Measurements from ENCODE around the gene LTA4H.

LTA4H gene

DNA sequence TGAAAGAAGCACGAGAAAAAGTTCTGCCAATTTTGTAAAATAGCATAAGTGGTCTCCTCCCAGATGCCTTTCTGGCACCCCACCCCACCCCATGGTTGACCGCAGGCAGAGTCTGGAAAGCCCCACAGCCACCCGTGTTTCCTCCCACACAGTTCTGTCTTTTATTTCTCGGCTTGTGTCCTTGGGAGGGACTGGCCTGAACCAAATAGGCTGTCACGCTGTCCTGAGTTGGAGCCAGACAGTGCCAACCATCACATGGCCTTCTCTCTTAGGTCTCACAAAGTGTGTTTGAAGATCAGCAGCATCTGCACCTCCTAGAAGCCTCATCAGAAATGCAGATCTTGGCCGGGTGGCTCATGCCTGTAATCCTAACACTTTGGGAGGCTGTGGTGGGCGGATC, 10.2 kb upstream of the LTA4H start:
- H3K4me3 ChIP-seq (ENCODE audit: low read length) = no peak overlapping the region
- no peak overlapping the region for H3K9ac ChIP-seq (ENCODE audit: low read depth, low read length)
- H3K4me1 ChIP-seq (ENCODE audit: insufficient read depth, low read length) = no peaks in the 10 kb centered on the region
- H3K27ac ChIP-seq (ENCODE audit: low read depth, low read length) = no peak overlapping the region
- H3K36me3 ChIP-seq (ENCODE audit: insufficient read depth, low read length) = no peaks in the 10 kb centered on the region
- 93% methylated on average over 7 of the region's 7 CpGs for WGBS
- no peaks in the 10 kb centered on the region for H3K27me3 ChIP-seq (ENCODE audit: insufficient read depth, low read length)
- H3K9me3 ChIP-seq (ENCODE audit: insufficient read depth, low read depth, low read length) = peaks cover 4% of the 10 kb centered on the region; the same call in 1 of the 2 replicates

DNA sequence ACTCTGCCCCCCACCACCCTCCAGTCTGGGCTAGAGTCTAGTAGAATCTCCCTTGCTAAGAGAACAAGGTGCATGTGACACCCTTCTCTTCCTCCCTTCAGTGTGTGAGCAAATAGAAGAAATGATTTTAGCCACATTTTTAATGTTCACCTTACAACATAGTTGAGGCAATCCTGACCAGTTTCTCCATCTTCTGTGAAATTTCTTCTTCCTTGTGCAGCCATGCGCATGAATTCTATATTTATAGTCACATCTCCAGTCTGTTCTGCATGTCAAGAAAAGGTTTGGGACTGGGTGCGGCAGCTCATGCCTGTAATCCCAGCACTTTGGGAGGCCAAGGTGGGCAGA, 9.5 kb upstream of the LTA4H start:
- Histone ChIP-seq H3K4me3 (ENCODE audit: low read length) (no peak overlapping the region), H3K36me3 (ENCODE audit: insufficient read depth, low read length) (no peaks in the 10 kb centered on the region), H3K9ac (ENCODE audit: low read depth, low read length) (no peak overlapping the region), H3K9me3 (ENCODE audit: insufficient read depth, low read depth, low read length) (no peaks in the 10 kb centered on the region), H3K27me3 (ENCODE audit: insufficient read depth, low read length) (no peaks in the 10 kb centered on the region), H3K27ac (ENCODE audit: low read depth, low read length) (no peak overlapping the region), H3K4me1 (ENCODE audit: insufficient read depth, low read length) (no peaks in the 10 kb centered on the region)
- whole genome bisulfite sequencing = 97% methylated on average over 2 of the region's 2 CpGs

DNA sequence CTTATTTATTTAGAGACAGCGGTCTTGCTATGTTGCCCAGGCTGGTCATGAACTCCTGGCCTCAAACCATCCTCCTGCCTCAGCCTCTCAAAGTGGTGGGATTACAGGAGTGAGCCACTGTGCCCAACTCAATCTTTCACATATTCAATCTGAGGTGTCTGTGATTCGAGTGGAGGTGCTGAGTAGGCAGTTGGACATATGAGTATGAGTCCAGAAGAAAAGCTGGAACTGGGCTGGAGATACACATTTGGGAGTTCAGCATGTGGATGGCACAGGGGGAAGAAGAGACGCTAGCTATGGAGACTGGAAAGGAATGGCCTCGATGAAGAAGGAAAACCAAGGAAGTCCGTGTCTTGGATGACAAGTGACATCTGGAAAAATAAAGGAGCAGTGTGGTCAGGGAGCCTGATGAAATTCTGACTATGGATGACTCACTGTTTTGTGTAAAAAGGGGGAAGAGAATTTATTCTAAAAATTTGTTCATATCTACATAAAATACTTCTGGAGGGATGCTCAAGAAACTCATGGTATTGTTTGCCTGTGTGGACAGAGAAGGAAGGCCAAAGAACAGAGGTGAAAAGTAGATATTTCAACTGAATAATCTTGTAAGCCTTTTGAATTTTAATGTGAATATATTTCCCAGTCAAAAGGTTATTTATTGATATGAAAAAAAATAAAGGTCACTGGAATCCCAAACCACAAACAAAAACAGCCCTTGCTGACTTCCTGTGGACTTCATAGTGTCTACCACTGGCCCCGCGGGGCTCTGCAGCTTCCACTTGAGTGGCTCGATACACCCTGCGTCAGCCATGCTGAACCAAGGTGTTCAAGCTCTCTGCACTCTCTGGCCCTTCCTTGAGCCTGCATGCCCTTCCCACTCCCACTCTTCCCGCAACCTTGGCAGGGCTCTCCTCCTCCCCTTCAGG, 8.9 kb upstream of the LTA4H start:
- no peaks in the 10 kb centered on the region for H3K27me3 ChIP-seq (ENCODE audit: insufficient read depth, low read length)
- 83% methylated on average over 9 of the region's 10 CpGs for WGBS
- H3K9ac ChIP-seq (ENCODE audit: low read depth, low read length) = no peak overlapping the region
- H3K36me3 ChIP-seq (ENCODE audit: insufficient read depth, low read length) = no peaks in the 10 kb centered on the region
- H3K9me3 ChIP-seq (ENCODE audit: insufficient read depth, low read depth, low read length) = no peaks in the 10 kb centered on the region
- H3K4me3 ChIP-seq (ENCODE audit: low read length) = no peak overlapping the region
- no peak overlapping the region for H3K27ac ChIP-seq (ENCODE audit: low read depth, low read length)
- no peaks in the 10 kb centered on the region for H3K4me1 ChIP-seq (ENCODE audit: insufficient read depth, low read length)

DNA sequence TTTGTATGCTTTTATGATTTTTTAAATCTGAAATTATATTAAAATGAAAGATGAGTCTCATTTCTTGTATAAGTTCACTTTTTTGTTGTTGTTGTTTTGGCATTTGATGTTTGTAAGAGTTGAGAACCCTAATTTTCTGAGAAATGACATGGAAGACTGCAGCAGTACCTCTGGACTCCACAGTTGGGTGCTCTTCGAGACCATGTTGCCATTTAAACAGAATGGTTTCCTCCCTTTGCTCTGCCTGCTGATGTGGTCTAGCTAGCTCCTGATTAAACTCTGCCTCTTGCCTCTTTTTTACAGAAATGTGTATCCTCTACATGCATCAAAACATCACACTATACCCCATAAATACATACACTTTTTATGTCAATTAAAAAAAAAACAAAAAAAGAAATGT, 5.8 kb upstream of the LTA4H start:
- 94% methylated on average over 1 of the region's 1 CpG for WGBS

DNA sequence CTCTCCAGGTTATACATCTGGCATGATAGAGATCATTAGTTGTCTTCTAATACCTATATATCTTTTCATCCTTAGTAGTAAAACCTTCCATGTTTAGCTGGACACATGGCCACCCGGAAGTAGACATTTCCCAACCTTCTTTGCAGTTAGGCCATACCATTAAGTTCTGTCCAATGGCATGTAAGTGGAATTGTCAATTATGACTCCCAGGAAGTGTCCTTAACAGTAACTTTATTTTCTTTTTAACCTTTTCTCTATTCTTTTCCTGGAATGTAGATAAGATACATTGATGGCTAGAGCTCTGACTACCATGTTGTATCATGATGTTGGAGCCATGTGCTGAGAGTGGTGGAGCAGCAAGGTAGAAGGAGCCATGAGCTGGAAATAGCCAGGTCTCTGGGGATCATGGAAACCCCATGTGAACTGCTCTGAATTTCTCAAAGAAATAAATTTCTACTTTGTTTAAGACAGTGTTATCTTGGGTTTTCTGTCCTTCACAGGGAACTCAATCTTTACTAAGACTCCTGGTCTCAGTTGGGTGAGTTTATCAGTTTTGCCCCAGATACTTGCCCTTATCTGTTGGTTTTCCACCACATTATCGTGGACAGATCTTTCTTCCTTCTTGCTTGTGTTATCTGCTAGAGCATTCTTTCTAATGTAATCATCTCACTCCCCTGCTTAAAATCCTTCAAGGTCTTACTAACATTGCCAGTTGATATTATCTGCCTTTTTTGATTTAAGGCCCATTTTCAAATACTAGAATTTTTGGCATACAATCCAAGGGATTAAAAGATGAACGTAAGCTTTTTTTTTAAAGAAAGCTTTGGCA, 5.1 kb upstream of the LTA4H start:
- 91% methylated on average over 2 of the region's 3 CpGs for WGBS
- no peaks in the 10 kb centered on the region for H3K4me1 ChIP-seq (ENCODE audit: insufficient read depth, low read length)
- H3K9ac ChIP-seq (ENCODE audit: low read depth, low read length) = no peak overlapping the region
- no peaks in the 10 kb centered on the region for H3K36me3 ChIP-seq (ENCODE audit: insufficient read depth, low read length)
- H3K9me3 ChIP-seq (ENCODE audit: insufficient read depth, low read depth, low read length) = no peaks in the 10 kb centered on the region
- no peak overlapping the region for H3K27ac ChIP-seq (ENCODE audit: low read depth, low read length)
- H3K4me3 ChIP-seq (ENCODE audit: low read length) = no peak overlapping the region
- no peaks in the 10 kb centered on the region for H3K27me3 ChIP-seq (ENCODE audit: insufficient read depth, low read length)

More for the DNA sequence above, 5.8 kb upstream of the LTA4H start:
- Histone ChIP-seq H3K9ac (ENCODE audit: low read depth, low read length) (no peak overlapping the region), H3K27me3 (ENCODE audit: insufficient read depth, low read length) (no peaks in the 10 kb centered on the region), H3K4me1 (ENCODE audit: insufficient read depth, low read length) (no peaks in the 10 kb centered on the region), H3K4me3 (ENCODE audit: low read length) (no peak overlapping the region), H3K27ac (ENCODE audit: low read depth, low read length) (no peak overlapping the region), H3K36me3 (ENCODE audit: insufficient read depth, low read length) (no peaks in the 10 kb centered on the region), H3K9me3 (ENCODE audit: insufficient read depth, low read depth, low read length) (no peaks in the 10 kb centered on the region)

DNA sequence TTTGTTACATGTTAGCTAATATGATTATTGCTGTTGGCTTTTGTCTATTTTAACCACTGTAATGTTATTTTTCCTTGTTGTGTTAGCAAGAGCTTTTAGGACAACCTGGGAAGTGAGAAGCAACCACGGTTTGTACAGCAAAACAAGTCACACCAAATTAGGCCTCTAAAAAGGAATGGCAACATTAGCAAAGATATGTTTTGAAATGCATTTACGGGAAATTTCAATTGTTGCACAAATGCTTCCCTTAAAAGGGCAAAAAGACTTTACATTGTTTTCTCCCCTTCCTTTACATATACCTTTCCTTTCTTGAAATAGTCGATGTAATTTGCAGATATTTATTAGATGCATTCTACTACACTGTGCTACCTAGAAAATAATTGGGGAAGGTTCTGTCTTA, 4.1 kb upstream of the LTA4H start:
- Histone ChIP-seq H3K9ac (ENCODE audit: low read depth, low read length) (no peak overlapping the region), H3K27me3 (ENCODE audit: insufficient read depth, low read length) (no peaks in the 10 kb centered on the region), H3K36me3 (ENCODE audit: insufficient read depth, low read length) (no peaks in the 10 kb centered on the region), H3K9me3 (ENCODE audit: insufficient read depth, low read depth, low read length) (no peaks in the 10 kb centered on the region), H3K4me1 (ENCODE audit: insufficient read depth, low read length) (no peaks in the 10 kb centered on the region), H3K27ac (ENCODE audit: low read depth, low read length) (no peak overlapping the region), H3K4me3 (ENCODE audit: low read length) (no peak overlapping the region)
- WGBS = 97% methylated on average over 2 of the region's 3 CpGs

DNA sequence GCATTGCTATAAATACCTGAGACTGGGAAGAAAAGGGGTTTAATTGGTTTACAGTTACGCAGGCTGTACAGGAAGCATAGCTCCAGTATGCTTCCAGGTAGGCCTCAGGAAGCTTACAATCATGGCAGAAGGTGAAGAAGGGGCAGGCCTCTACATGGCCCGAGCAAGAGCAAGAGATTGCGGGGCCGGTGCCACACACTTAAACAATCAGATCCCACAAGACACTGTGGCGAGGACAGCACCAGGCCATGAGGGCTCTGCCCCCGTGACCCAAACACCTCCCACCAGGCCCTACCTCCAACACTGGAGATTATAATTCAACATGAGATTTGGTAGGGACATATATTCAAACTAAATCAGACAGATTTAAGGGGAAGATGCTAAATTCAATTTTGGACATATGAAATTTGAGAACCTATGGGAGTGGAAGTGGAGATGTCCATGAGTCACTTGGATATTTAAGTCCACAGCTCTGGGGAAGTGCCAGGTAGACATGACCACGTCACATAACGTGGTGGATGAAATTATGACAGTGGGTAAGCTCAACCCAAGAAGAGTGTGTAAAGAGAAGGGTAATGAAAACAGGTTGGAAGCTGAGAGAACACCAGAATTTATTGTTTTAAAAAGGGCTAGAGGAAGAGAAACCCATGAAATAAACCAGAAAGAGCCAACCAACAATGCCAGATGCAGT, 1.5 kb upstream of the LTA4H start:
- H3K9me3 ChIP-seq (ENCODE audit: insufficient read depth, low read depth, low read length) = no peaks in the 10 kb centered on the region
- H3K27me3 ChIP-seq (ENCODE audit: insufficient read depth, low read length) = no peaks in the 10 kb centered on the region
- H3K9ac ChIP-seq (ENCODE audit: low read depth, low read length) = no peak overlapping the region
- H3K4me1 ChIP-seq (ENCODE audit: insufficient read depth, low read length) = no peaks in the 10 kb centered on the region
- no peak overlapping the region for H3K27ac ChIP-seq (ENCODE audit: low read depth, low read length)
- no peaks in the 10 kb centered on the region for H3K36me3 ChIP-seq (ENCODE audit: insufficient read depth, low read length)
- no peak overlapping the region for H3K4me3 ChIP-seq (ENCODE audit: low read length)
- WGBS = 93% methylated on average over 8 of the region's 8 CpGs

DNA sequence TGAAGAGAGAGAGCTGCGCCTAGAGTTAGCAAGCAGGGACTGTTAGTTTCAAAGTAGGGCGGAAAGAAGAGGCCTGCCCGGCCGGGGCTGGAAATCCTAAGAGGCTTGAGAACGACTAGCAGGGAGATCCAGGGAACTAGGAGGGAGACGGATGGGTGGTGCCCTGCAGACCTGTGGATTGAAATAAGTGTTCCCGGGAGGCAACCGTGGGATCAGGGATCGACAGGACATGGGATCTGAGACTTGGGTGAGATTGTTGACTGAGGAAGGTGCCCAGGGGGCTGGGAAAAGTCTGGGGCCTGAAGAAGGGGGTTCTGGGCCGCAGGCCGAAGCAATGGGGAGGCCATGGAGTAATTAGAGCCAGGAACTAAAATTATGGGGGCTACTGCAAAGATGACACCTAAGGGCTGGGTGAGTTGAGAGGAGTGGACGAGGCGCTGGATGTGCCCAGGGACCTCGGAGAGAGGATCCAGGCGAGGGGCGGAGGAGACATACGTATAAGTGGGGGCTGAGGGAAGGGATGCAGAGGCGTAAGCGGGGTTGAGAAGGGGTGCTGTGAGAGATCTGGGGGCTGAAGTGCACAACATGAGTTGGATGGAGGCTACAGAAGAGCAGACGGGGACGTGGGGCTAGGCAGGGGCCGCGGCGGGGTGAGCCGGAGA, 635 bp downstream of the LTA4H start:
- 3% methylated on average over 25 of the region's 25 CpGs for WGBS
- no peaks in the 10 kb centered on the region for H3K27me3 ChIP-seq (ENCODE audit: insufficient read depth, low read length)
- peak overlapping the region; percentile 71 for H3K4me3 ChIP-seq (ENCODE audit: low read length)
- H3K9me3 ChIP-seq (ENCODE audit: insufficient read depth, low read depth, low read length) = no peaks in the 10 kb centered on the region
- no peaks in the 10 kb centered on the region for H3K36me3 ChIP-seq (ENCODE audit: insufficient read depth, low read length)
- 0 out of 2 replicates have a peak overlapping the region, but pooled peaks have one; percentile 10 for H3K27ac ChIP-seq (ENCODE audit: low read depth, low read length)
- no peaks in the 10 kb centered on the region for H3K4me1 ChIP-seq (ENCODE audit: insufficient read depth, low read length)
- H3K9ac ChIP-seq (ENCODE audit: low read depth, low read length) = peak overlapping the region; percentile 69

DNA sequence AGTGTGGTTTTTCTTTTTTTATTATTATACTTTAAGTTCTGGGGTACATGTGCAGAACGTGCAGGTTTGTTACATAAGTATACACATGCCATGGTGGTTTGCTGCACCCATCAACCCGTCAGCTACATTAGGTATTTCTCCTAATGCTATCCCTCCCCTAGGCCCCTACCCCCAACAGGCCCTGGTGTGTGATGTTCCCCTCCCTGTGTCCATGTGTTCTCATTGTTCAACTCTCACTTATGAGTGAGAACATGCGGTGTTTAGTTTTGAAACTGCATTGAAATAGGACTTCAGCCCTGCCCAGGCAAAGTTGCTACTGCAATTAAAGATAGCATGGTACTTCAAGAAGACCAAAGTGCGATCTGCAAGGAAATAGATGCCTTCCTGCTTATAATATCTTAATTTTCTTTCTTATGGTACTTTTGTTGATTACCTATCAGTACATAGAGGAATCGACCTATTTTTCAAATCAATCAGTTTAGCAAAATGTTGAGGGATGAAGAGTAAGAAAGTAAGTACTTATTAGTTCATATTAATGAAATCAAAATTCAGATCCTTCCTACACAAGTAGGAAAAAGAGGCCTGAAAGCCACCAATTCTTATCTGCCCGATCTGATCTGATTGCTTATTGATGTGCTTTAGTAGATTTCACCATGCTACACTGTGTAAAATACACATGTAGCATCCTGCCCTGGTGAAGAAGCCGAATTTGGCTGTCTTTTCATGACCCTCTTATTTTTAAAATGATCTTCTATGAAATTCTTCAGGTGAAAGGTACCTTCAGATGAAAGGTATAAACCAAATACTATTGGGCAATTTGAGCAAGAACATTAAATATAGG, 1.6 kb downstream of the LTA4H start:
- Histone ChIP-seq H3K27ac (ENCODE audit: low read depth, low read length) (no peak overlapping the region), H3K4me1 (ENCODE audit: insufficient read depth, low read length) (no peaks in the 10 kb centered on the region), H3K27me3 (ENCODE audit: insufficient read depth, low read length) (no peaks in the 10 kb centered on the region), H3K9ac (ENCODE audit: low read depth, low read length) (no peak overlapping the region), H3K9me3 (ENCODE audit: insufficient read depth, low read depth, low read length) (no peaks in the 10 kb centered on the region), H3K36me3 (ENCODE audit: insufficient read depth, low read length) (peaks cover 2% of the 10 kb centered on the region), H3K4me3 (ENCODE audit: low read length) (peak overlapping the region; percentile 71)
- WGBS = 93% methylated on average over 5 of the region's 7 CpGs

DNA sequence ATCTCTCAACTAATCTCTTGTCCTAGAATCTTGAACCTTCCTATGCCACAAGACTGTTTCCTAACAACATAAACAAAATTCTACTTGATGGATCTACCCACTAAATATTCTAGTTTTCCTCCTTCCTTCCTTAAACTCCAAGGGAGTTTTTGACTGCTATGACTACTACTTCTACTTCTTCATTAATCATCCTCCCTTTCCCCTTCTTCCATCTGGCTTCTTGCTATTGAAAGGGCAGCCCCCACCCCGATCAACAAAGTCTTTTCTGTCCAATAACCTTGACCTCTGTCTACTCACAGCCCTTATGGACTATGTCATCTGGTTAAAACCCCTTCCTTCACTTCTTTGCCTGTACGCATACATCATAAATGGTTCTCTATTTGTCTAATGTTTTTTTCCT, 5.6 kb downstream of the LTA4H start:
- Histone ChIP-seq H3K27ac (ENCODE audit: low read depth, low read length) (no peak overlapping the region), H3K4me1 (ENCODE audit: insufficient read depth, low read length) (no peaks in the 10 kb centered on the region), H3K27me3 (ENCODE audit: insufficient read depth, low read length) (no peaks in the 10 kb centered on the region), H3K4me3 (ENCODE audit: low read length) (no peak overlapping the region), H3K9me3 (ENCODE audit: insufficient read depth, low read depth, low read length) (no peaks in the 10 kb centered on the region), H3K9ac (ENCODE audit: low read depth, low read length) (no peak overlapping the region), H3K36me3 (ENCODE audit: insufficient read depth, low read length) (peaks cover 41% of the 10 kb centered on the region)
- WGBS = 90% methylated on average over 2 of the region's 2 CpGs

All from HUES64 (cell line).